IMR-90 (cell line): ENCODE results near the gene PLA2G12A. TPM values are rescaled to one million over a fixed set of nuclear protein-coding genes. Genes with fewer than 3 reads are reported as not detected.

Experiments
- ATAC-seq: fragments of 200-7000 bp; cut with Tn5 transposase; 2 replicates; pipeline ENCODE4 v1.9.1; 2020; ENCODE audit warnings: low read depth, mild to moderate bottlenecking, moderate library complexity
- BruUV-seq: library from RNA; stranded (reverse); fragments of 400-500 nt; replicated peaks from 2 replicates; lab custom pipeline; 2021; lab: Mats Ljungman, UMichigan
- CTCF ChIA-PET: fragments of 300-600 bp; formaldehyde crosslinking; extraction: SDS; loops from one replicate; lab custom pipeline; 2021; ENCODE audit warnings: antibody characterized with exemption; lab: Yijun Ruan, JAX
- POLR2A ChIA-PET: fragments of 300-600 bp; sonication (Branson Sonifier 250); formaldehyde crosslinking; loops from one replicate; lab custom pipeline; 2022; ENCODE audit warnings: antibody characterized with exemption; ENCODE audit not compliant: unreplicated experiment; lab: Charles Lee
- DNase-seq: peaks from one replicate; pipeline ENCODE4 v3.0.0; 2013
- H2AFZ ChIP-seq: replicated peaks from 2 replicates; pipeline ENCODE3; 2013; ENCODE audit warnings: low read length, mild to moderate bottlenecking; ENCODE audit not compliant: poor library complexity
- H2AK5ac ChIP-seq: 2 replicates; pipeline ENCODE4 v1.6.1; 2013; ENCODE audit warnings: low read depth, low read length, inconsistent platforms
- H2AK9ac ChIP-seq: replicated peaks from 2 replicates; pipeline ENCODE3; 2013; ENCODE audit warnings: mild to moderate bottlenecking, low read depth, low read length, moderate library complexity; ENCODE audit not compliant: poor library complexity
- H2BK120ac ChIP-seq: 2 replicates; pipeline ENCODE4 v1.6.1; 2013; ENCODE audit warnings: low read depth, low read length, inconsistent platforms
- H2BK15ac ChIP-seq: 3 replicates; pipeline ENCODE4 v1.6.1; 2013; ENCODE audit warnings: low read depth, low read length, inconsistent platforms
- H2BK20ac ChIP-seq: 2 replicates; pipeline ENCODE4 v1.6.1; 2013; ENCODE audit warnings: low read depth, mild to moderate bottlenecking, inconsistent platforms, low read length, moderate library complexity
- H2BK5ac ChIP-seq: 2 replicates; pipeline ENCODE4 v1.6.1; 2013; ENCODE audit warnings: mild to moderate bottlenecking, low read depth, low read length, inconsistent platforms; ENCODE audit not compliant: poor library complexity, severe bottlenecking
- H3K14ac ChIP-seq: replicated peaks from 2 replicates; pipeline ENCODE4 v1.6.1; 2013; ENCODE audit warnings: low read depth, low read length, inconsistent platforms
- H3K18ac ChIP-seq: 2 replicates; pipeline ENCODE4 v1.6.1; 2013; ENCODE audit warnings: low read depth, low read length, control low read depth
- H3K23ac ChIP-seq: 2 replicates; pipeline ENCODE4 v1.6.1; 2013; ENCODE audit warnings: low read depth, low read length, inconsistent platforms
- H3K27ac ChIP-seq: 2 replicates; pipeline ENCODE4 v1.5.1; 2013; ENCODE audit warnings: mild to moderate bottlenecking, control low read depth, low read length; ENCODE audit not compliant: insufficient read depth
- H3K27me3 ChIP-seq: 2 replicates; pipeline ENCODE4 v1.6.1; 2013; ENCODE audit warnings: low read length; ENCODE audit not compliant: control insufficient read depth, insufficient read depth
- H3K36me3 ChIP-seq: 2 replicates; pipeline ENCODE4 v1.6.1; 2013; ENCODE audit warnings: low read length, mixed read lengths; ENCODE audit not compliant: control insufficient read depth, insufficient read depth
- H3K4ac ChIP-seq: 2 replicates; pipeline ENCODE4 v1.6.1; 2013; ENCODE audit warnings: low read depth, low read length, inconsistent platforms
- H3K4me1 ChIP-seq: 2 replicates; pipeline ENCODE4 v1.6.1; 2013; ENCODE audit warnings: low read length, mixed read lengths; ENCODE audit not compliant: control insufficient read depth, insufficient read depth
- H3K4me2 ChIP-seq: 2 replicates; pipeline ENCODE4 v1.6.1; 2013; ENCODE audit warnings: low read depth, mild to moderate bottlenecking, control low read depth, low read length, moderate library complexity
- H3K4me3 ChIP-seq: 2 replicates; pipeline ENCODE4 v1.5.1; 2013; ENCODE audit warnings: low read depth, mild to moderate bottlenecking, control low read depth, low read length, moderate library complexity; ENCODE audit not compliant: insufficient read depth
- H3K56ac ChIP-seq: 2 replicates; pipeline ENCODE4 v1.6.1; 2013; ENCODE audit warnings: low read length, inconsistent platforms; ENCODE audit not compliant: insufficient read depth; ENCODE audit errors: extremely low read depth
- H3K79me1 ChIP-seq, 2 experiments: 2 replicates each; pipeline ENCODE4 v1.6.1; 2013; ENCODE audit warnings: low read length in 2 of 2, inconsistent platforms in 1 of 2, low read depth in 1 of 2
- H3K9ac ChIP-seq: 2 replicates; pipeline ENCODE4 v1.6.1; 2013; ENCODE audit warnings: low read depth, low read length, control low read depth
- H3K9me1 ChIP-seq: 2 replicates; pipeline ENCODE4 v1.6.1; 2013; ENCODE audit warnings: low read length, inconsistent platforms; ENCODE audit not compliant: insufficient read depth
- H3K9me3 ChIP-seq: 2 replicates; pipeline ENCODE4 v1.6.1; 2013; ENCODE audit warnings: low read length; ENCODE audit not compliant: control insufficient read depth, insufficient read depth
- H4K20me1 ChIP-seq: 2 replicates; pipeline ENCODE4 v1.6.1; 2013; ENCODE audit warnings: low read length, inconsistent platforms; ENCODE audit not compliant: insufficient read depth
- H4K5ac ChIP-seq: 2 replicates; pipeline ENCODE4 v1.6.1; 2013; ENCODE audit warnings: mild to moderate bottlenecking, low read depth, low read length, control low read depth
- H4K8ac ChIP-seq, 2 experiments: 2 replicates each; pipeline ENCODE4 v1.6.1; 2013; ENCODE audit warnings: low read depth in 2 of 2, low read length in 2 of 2, control low read depth in 1 of 2, inconsistent platforms in 1 of 2
- H4K91ac ChIP-seq: 2 replicates; pipeline ENCODE4 v1.6.1; 2013; ENCODE audit warnings: low read depth, low read length, inconsistent platforms; ENCODE audit not compliant: insufficient read depth
- BHLHE40 ChIP-seq: fragments of 150-350 bp; IDR thresholded peaks from 2 replicates; pipeline ENCODE4 v1.6.1; 2016; ENCODE audit warnings: mild to moderate bottlenecking, low read depth, low read length
- CEBPB ChIP-seq: IDR thresholded peaks from 2 replicates; pipeline ENCODE4 v1.6.1; 2012; ENCODE audit warnings: low read depth, low read length, improper control_type of control experiment
- CHD1 ChIP-seq: IDR thresholded peaks from 2 replicates; pipeline ENCODE4 v1.6.1; 2012; ENCODE audit warnings: low read depth, low read length, improper control_type of control experiment
- ELK1 ChIP-seq: fragments of 150-350 bp; IDR thresholded peaks from 2 replicates; pipeline ENCODE4 v1.6.1; 2016; ENCODE audit warnings: low read depth, mild to moderate bottlenecking, low read length, moderate library complexity, borderline replicate concordance
- FOS ChIP-seq: fragments of 150-350 bp; IDR thresholded peaks from 2 replicates; pipeline ENCODE4 v1.6.1; 2016; ENCODE audit warnings: low read depth, low read length
- MAFK ChIP-seq: IDR thresholded peaks from 2 replicates; pipeline ENCODE4 v1.6.1; 2012; ENCODE audit warnings: low read depth, low read length, improper control_type of control experiment
- MAZ ChIP-seq: IDR thresholded peaks from 2 replicates; pipeline ENCODE4 v1.6.1; 2012; ENCODE audit warnings: low read depth, mild to moderate bottlenecking, low read length, improper control_type of control experiment, moderate library complexity, borderline replicate concordance
- MXI1 ChIP-seq: IDR thresholded peaks from 2 replicates; pipeline ENCODE4 v1.6.1; 2012; ENCODE audit warnings: low read depth, mild to moderate bottlenecking, low read length, moderate library complexity, borderline replicate concordance
- NFE2L2 ChIP-seq: fragments of 150-350 bp; IDR thresholded peaks from 2 replicates; pipeline ENCODE4 v1.6.1; 2016; ENCODE audit warnings: low read depth, mild to moderate bottlenecking, low read length
- POLR2A ChIP-seq: IDR thresholded peaks from 2 replicates; pipeline ENCODE4 v1.6.1; 2012; ENCODE audit warnings: mild to moderate bottlenecking, low read depth, low read length
- RAD21 ChIP-seq: IDR thresholded peaks from 2 replicates; pipeline ENCODE4 v1.6.1; 2012; ENCODE audit warnings: low read length, improper control_type of control experiment
- RCOR1 ChIP-seq: IDR thresholded peaks from 2 replicates; pipeline ENCODE4 v1.6.1; 2012; ENCODE audit warnings: mild to moderate bottlenecking, low read length, improper control_type of control experiment; ENCODE audit not compliant: insufficient replicate concordance
- RFX5 ChIP-seq: IDR thresholded peaks from 2 replicates; pipeline ENCODE4 v1.8.0; 2012; ENCODE audit warnings: low read depth, mild to moderate bottlenecking, low read length, moderate library complexity
- SMC3 ChIP-seq: fragments of 150-350 bp; IDR thresholded peaks from 2 replicates; pipeline ENCODE4 v1.6.1; 2016; ENCODE audit warnings: low read depth, mild to moderate bottlenecking, antibody characterized with exemption, low read length, moderate library complexity
- WGBS, 2 experiments: methylation state at CpG; one replicate each; pipeline versions ENCODE4 v1.1.5 to v1.1.7; 2013; ENCODE audit warnings: missing lambda C conversion rate in 2 of 2; ENCODE audit not compliant: insufficient read length in 1 of 2; ENCODE audit errors: extremely low coverage in 2 of 2; 5-methylcytosine and 5-hydroxymethylcytosine counted together
- dilution Hi-C: fragments of 300-500 bp; cut with HindIII; formaldehyde crosslinking; loops from one replicate; pipeline ENCODE4 v1.14.3; 2018; ENCODE audit warnings: low sequenced_read_pairs; ENCODE audit not compliant: unreplicated experiment
- in situ Hi-C: fragments of 300-500 bp; cut with MboI; formaldehyde crosslinking; loops from 3 replicates; pipeline ENCODE4 v1.14.3; 2019; ENCODE audit warnings: low sequenced_read_pairs, inconsistent platforms, mixed read lengths
- intact Hi-C: fragments of 100-400 bp; cut with micrococcal nuclease; formaldehyde crosslinking; loops from 2 replicates; pipeline ENCODE4 v1.10.0; 2022
- polyA plus RNA-seq, 3 experiments: library from polyadenylated mRNA; depleted of rRNA; stranded (reverse); fragments of >200 nt; gene quantifications; 2 replicates each; pipeline ENCODE4 v1.2.3, GENCODE V29; 2012; ENCODE audit warnings: low replicate concordance in 1 of 3
- total RNA-seq: library from RNA; depleted of rRNA; stranded (reverse); fragments of >200 nt; gene quantifications from 2 replicates; pipeline ENCODE4 v1.2.3, GENCODE V29; 2012
- TF ChIP-seq, protein P1 (sequence below): conservative IDR thresholded peaks from 2 replicates; pipeline ENCODE4 v1.5.1; 2012; ENCODE audit warnings: mild to moderate bottlenecking, low read depth, low read length, improper control_type of control experiment

PLA2G12A gene
- total and polyA plus RNA-seq, 2 of the 4 experiments (the other 2 are of a cell fraction): 10.3 to 17.4 TPM

DNA sequence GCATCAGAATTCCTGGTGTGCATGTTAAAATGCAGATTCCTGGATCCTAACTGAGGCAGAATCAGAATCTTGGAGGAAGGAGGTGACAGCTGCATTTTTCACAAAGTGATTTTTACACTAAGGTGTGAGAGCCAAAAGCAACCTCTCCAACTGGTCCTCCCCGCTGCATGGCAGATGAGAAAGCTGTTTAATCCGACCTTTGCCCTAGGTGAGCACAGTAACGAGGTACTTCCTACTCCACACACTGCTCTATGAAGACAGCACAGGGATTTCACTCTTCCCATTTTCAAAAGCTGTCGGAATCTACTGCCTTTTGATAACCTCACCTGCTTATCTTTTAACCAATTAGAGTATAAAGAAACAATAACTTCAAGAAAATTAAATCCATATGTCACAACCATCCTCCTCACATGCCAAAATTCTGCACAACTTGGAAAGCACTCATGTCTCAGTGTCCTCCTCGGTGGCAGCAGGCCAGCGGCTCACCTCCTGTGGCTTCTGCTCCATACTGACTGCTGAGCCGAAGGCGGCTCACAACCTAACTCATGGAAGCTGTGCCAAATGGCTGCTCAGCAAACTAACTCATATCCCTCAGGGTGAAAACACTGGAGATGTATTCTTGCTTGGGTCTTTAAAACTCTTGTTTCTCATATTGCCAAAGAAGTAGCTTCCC is 30.2 kb downstream of the PLA2G12A start:
- H3K56ac ChIP-seq: no peak overlapping the region
- no peak overlapping the region for H3K4me3 ChIP-seq
- TF ChIP-seq MAZ (no peak), POLR2A (no peak), FOS (no peak), MXI1 (no peak), RFX5 (no peak), CEBPB (no peak), NFE2L2 (no peak), CHD1 (no peak), RCOR1 (no peak), ELK1 (no peak), MAFK (no peak), BHLHE40 (no peak), SMC3 (no peak), RAD21 (no peak)
- TF ChIP-seq, protein P1, sequence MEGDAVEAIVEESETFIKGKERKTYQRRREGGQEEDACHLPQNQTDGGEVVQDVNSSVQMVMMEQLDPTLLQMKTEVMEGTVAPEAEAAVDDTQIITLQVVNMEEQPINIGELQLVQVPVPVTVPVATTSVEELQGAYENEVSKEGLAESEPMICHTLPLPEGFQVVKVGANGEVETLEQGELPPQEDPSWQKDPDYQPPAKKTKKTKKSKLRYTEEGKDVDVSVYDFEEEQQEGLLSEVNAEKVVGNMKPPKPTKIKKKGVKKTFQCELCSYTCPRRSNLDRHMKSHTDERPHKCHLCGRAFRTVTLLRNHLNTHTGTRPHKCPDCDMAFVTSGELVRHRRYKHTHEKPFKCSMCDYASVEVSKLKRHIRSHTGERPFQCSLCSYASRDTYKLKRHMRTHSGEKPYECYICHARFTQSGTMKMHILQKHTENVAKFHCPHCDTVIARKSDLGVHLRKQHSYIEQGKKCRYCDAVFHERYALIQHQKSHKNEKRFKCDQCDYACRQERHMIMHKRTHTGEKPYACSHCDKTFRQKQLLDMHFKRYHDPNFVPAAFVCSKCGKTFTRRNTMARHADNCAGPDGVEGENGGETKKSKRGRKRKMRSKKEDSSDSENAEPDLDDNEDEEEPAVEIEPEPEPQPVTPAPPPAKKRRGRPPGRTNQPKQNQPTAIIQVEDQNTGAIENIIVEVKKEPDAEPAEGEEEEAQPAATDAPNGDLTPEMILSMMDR: no peak

More for the DNA sequence above, 30.2 kb downstream of the PLA2G12A start:
- H3K79me1 ChIP-seq: peaks cover 38 to 44% of the 10 kb centered on the region in 2 experiments
- ChIA-PET POLR2A (no interaction called here), CTCF (interaction anchor here (0.5 to 1.0 kb wide), 5 partner anchors 11 to 274 kb away, joined by 3 to 8 read pairs (median 3); no protein-coding TSS in a partner anchor)
- H4K91ac ChIP-seq: no peak overlapping the region
- H4K8ac ChIP-seq: no peak overlapping the region
- no TSS peak for BruUV-seq
- dilution Hi-C loops: no loop called here
- in situ Hi-C loops: loop anchor here (10.0 kb wide), 1 partner anchor 115 kb away; the partner anchor contains the start of gene GAR1
- no peak overlapping the region for H3K18ac ChIP-seq
- no peak overlapping the region for H3K23ac ChIP-seq
- peaks cover 18% of the 10 kb centered on the region; the same call in 1 of the 2 replicates for H3K9me1 ChIP-seq
- no peak overlapping the region for H2AK5ac ChIP-seq
- H2AK9ac ChIP-seq: no peak overlapping the region
- no peak overlapping the region for H4K5ac ChIP-seq
- intact Hi-C loops: loop anchor here (5.0 kb wide), 2 partner anchors 152 to 272 kb away; no protein-coding TSS in a partner anchor
- H3K4me1 ChIP-seq: peaks cover 7% of the 10 kb centered on the region
- no peak overlapping the region for H3K4me2 ChIP-seq
- no peak overlapping the region for H2BK15ac ChIP-seq
- no peaks in the 10 kb centered on the region for H3K9me3 ChIP-seq
- no peak overlapping the region for H2BK5ac ChIP-seq
- H3K27me3 ChIP-seq: no peaks in the 10 kb centered on the region
- no peak overlapping the region for H2BK20ac ChIP-seq
- H3K27ac ChIP-seq: no peak overlapping the region
- H3K36me3 ChIP-seq: peaks cover 12% of the 10 kb centered on the region; the same call in 1 of the 2 replicates
- peaks cover 3% of the 10 kb centered on the region for H4K20me1 ChIP-seq
- H3K4ac ChIP-seq: no peak overlapping the region
- no CpG with 5 or more reads among the region's 8 CpGs for WGBS, 2 experiments
- H2BK120ac ChIP-seq: no peak overlapping the region
- no peak overlapping the region for H2AFZ ChIP-seq
- no peak overlapping the region for H3K9ac ChIP-seq
- ATAC-seq (no peak), DNase-seq (no peak)
- no peak overlapping the region for H3K14ac ChIP-seq
